GM18499 (cell line): ENCODE results near the gene VTI1A.
"Not testable (repeated sequence)": the region's sequence is repeated elsewhere in the genome, so short reads cannot be mapped to it uniquely, and the experiment has no call there.

Experiments
- ATAC-seq: cut with Tn5 transposase; IDR thresholded peaks from one replicate; pipeline ENCODE4 v1.9.1; 2021; ENCODE audit warnings: moderate number of reproducible peaks; ENCODE audit not compliant: insufficient read depth, unreplicated experiment

Gene VTI1A

DNA sequence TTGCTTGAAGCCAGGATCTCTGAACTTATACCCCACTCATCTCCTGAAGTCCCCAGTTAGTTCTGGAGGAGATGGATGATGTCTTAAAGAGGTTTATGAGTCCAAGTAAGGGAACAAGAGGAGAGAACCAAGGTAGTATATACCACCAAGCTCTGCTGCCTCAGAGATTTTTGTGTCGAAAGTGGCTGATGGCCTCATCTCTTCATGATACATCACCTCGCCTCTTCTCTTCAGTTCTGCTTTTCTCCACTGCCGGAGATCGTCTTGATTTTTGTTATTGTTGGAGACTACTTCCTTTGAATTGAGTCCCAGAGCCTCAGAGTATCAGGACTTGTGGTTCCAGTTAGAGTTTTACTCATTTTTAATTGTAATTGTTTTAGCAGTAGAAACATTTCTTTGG, 1.9 kb downstream of the VTI1A start:
- no peak for ATAC-seq

GRCh38 chr10:112454910-112455779, 8.1 kb downstream of the VTI1A start:
- no peak for ATAC-seq

DNA sequence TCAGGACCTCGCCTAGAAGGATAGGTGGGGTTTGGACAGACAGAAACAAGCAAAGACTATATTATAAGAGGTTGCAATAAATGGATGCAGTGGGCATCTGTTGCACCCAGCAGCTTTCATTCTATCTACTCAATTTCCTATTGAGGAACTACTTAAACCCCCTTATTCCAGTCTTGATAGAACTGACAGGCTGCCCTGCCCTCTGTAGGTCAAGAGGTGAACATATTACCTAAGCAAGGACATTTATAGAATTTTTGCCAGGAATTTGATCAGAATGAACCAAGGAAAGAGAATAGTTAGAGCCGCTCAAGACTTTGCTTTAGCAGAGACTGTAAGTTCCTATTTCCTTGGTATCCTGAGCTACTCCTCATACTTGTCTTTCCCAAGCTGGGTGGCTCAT, 9.5 kb downstream of the VTI1A start:
- ATAC-seq = no peak

GRCh38 chr10:112460366-112460765, 13.4 kb downstream of the VTI1A start:
- no peak for ATAC-seq

GRCh38 chr10:112461029-112461887, 14.2 kb downstream of the VTI1A start:
- no peak for ATAC-seq

DNA sequence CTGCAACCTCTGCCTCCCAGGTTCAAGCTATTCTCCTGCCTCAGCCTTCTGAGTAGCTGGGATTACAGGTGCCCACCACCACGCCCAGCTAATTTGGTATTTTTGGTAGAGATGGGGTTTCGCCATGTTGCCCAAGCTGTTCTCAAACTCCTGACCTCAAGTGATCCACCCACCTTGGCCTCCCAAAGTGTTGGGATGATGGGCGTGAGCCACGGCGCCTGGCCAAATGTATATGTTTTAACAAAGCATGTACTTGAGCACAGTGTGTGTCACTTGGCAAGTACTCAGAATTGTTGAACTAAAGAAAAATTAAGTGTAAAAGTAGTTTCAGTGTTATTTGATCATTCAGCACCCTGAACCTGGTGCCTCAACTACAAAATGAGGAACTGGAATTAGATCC, 17.1 kb downstream of the VTI1A start:
- ATAC-seq = not testable (repeated sequence)

- no peak for ATAC-seq
Observed at GRCh38 chr10:112465299-112465883, 18.4 kb downstream of the VTI1A start.

DNA sequence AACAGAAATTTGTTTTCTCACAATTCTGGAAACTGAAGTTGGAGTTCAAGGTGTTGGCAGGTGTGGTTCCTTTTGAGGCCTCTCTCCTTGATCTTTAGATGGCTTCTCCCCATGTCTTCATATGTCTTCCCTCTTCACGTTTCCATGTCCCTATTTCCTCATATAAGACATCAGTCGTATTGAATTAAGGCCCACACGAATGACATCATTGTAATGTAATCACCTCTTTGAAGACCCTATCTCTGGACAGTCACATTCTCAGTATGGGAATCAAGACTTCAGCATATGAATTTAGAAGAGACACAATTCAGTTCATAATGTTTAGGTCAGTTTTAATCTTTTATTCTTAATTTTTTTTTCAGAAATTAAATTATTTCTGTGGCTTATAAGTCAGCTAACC, 19.8 kb downstream of the VTI1A start:
- no peak for ATAC-seq

DNA sequence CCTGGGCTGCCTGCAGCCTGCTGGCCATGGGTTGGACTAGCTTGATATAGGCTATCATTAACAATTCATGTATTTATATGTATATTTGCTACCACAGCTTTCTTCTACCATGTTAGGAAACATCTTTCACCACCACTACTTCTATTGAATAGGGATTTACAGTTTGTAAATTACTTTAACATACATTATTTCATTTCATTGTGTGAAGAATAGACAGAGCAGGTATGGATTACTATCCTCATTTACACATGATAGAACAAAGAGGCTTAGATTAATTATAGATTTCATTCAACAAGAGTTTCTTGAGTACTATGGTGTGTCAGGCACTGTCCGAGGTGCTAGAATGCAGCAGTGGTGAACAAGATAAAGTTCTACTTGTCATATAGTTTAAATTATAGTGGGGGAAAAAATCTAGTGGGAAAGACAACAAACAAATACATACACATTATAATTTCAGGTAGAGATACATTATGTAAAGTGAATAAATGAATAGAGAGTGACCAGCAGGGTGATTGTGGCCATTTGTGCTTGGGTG, 20.6 kb downstream of the VTI1A start:
- no peak for ATAC-seq

DNA sequence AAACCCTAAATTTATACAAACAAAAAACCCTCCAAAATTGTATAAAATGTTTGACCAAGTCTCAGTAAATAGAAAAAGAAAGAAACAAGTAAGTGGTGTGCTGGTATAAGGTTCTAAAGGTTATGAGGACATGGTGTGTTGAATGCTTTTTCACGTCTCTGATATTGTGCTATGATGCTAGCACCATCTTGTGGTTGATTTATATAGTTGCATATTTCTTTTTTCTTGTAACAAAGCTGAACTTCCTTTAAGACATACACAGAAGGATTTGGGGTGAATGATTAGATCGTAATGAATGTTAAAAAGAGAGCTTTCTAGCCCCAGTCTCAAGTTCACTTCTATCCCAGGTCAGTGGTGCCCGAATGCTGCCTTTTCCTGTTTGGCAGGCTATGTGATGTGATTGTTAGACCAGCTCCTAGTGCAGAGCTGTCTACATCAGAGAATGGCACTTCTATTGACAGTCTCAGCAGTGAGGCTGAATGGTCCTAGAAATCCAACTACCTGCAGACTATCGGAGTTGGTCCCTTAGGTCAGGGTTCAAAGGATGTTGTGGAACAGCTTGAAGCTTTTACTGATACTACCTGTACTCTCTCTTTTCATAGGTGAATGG, 25.0 kb downstream of the VTI1A start:
- ATAC-seq = no peak

- no peak for ATAC-seq
Observed at GRCh38 chr10:112475575-112476218, 28.7 kb downstream of the VTI1A start.

DNA sequence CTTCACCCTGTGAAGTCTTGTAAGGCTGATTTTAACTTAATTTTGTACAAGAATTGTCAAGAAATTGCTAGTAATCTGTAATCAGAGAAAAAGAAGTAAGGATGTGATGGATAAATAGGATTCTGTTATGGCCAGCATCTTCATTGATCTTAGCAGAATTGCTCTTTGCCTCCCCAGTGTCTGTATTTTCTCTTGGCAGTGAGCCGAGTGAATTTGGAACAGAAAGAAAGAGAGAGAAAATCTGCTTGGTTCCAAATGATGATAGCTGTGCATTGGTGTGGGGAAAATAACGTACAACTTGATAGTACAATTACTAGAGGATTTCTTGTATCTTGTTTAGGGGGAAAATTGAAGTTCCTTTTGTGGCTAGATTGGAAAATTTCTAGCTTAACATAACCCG, 34.6 kb downstream of the VTI1A start:
- ATAC-seq = no peak

DNA sequence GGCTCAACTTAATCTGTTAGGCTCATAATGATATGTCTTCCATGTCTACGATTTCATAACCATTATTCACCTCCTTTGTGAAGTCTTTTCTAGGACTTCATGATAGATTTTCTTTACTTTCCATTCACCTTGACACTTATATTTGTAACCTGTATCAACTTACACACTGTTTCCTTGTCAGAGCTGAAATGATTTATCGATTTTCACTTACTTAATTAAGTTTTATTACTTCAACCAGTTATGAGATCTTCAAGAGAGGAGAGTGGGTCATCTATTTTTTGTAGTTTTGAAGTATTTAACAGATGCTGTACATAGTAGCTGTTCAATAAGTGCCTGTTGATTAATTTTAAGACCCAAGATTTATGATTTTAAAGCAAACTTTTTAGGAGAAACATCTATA, 37.4 kb downstream of the VTI1A start:
- ATAC-seq = no peak

DNA sequence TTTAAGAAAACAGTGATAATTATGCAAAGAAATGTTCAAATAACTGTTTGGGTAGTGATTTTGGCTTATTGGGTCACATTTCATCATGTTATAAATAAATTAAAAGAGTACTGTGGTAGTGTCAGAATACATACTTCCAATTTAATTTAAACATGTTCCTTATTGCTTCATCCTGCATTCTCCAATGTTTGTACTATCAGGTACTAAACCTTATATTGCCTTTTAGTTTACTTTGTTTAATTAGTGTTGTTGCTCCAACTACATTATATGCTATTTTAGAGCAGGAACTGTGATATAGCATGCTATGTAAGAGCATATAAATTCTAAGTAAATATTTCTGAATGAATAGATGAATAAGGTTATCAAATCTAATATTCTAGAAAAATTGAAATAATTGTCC, 40.9 kb downstream of the VTI1A start:
- ATAC-seq = no peak

DNA sequence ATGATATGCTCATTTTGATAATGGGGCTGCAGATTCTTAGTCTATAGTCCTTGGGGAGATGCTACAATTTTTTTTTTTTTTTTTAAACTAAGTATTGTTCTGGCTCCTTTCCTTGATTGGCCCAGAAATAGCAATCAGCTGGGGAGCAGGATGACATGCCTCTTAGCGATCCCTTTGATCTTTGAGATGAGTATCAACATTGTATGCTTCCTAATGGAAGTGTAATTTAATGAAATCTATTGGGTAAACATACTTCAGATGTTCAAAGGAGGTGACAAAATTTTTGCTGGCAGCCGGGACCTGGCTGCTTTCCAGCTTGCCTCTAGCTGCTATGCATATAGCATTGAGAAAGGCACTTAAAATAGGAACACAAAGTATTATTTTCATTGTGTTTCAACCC, 43.5 kb downstream of the VTI1A start:
- ATAC-seq = no peak

DNA sequence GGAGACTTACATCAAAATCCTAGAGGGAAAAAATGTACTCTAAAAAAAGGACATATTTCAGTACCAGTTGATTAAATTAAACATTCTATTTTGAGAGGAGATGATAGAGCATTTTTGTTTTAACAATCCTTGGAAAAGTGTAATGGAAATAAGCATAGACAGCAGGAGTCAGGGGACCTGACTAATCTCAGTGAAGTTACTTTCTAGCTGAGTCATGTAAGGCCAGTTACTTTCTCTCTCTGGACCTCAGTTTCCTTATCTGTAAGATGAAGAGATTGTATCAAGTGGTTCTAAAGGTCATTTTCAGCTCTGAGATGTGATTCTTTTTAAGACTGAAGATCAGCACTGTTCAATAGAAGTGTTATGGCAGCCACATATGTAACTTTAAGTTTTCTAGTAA, 44.1 kb downstream of the VTI1A start:
- no peak for ATAC-seq

DNA sequence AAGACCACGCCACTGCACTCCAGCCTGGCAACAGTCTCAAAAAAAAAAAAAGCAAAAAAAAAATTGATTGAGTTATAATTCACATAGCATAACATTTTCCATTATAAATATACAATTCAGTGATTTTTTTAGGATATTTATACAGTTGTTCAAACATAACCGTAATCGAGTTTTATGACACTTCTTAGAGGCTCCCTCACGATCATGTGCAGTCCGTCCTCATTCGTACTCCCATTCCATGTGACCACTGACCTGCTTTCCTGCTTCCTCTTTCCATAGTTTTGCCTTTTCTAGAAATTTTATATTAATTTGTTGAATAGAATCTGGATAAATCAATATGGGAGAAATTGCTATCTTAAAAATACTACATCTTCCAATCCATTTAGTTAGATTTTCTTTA, 45.7 kb downstream of the VTI1A start:
- ATAC-seq = no peak

GRCh38 chr10:112497347-112497950, 50.4 kb downstream of the VTI1A start:
- ATAC-seq = no peak

GRCh38 chr10:112498806-112499205, 51.8 kb downstream of the VTI1A start:
- ATAC-seq = no peak

DNA sequence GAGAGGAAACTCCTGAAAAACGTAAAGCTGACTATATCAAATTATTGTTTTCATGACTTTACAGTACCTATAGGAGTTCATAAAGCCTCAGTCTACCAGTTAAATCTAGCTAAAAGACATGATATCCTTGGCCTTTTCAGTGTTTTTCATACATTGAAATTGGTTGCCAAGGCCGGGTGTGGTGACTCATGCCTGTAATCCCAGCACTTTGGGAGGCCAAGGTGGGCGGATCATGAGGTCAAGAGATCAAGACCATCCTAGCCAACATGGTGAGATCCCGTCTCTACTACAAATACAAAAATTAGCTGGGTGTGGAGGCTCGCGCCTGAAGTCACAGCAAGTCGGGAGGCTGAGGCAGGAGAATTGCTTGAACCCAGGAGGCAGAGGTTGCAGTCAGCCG, 53.0 kb downstream of the VTI1A start:
- ATAC-seq = not testable (repeated sequence)
